ENCODE measurements around the gene HNMT. TPM values are rescaled to one million over a fixed set of nuclear protein-coding genes. Genes with fewer than 3 reads are reported as not detected.
A peak's percentile ranks its signal among the peaks of the same experiment; 100 is the strongest.

Gene HNMT
- total and polyA plus RNA-seq, 2 of the 13 experiments (the other 11 are each of a cell fraction or from before 2014, with no cell fraction given): 279 to 309 TPM

- no TSS peak for BruUV-seq (replicated peaks)
- TF ChIP-seq KAT7 (CRISPR knock-in tag; IDR thresholded peaks at IDR 0.05; ENCODE audit: borderline replicate concordance) (no peak), ZNF781 (CRISPR knock-in tag; IDR thresholded peaks at IDR 0.05; ENCODE audit: borderline replicate concordance, not compliant biosample characterization) (no peak), ZNF784 (CRISPR knock-in tag; IDR thresholded peaks at IDR 0.05; ENCODE audit: borderline replicate concordance) (no peak), KDM6A (CRISPR knock-in tag; IDR thresholded peaks at IDR 0.05; ENCODE audit: low read depth) (no peak), NR3C1 (CRISPR knock-in tag; IDR thresholded peaks at IDR 0.05) (no peak), ZNF430 (CRISPR knock-in tag; IDR thresholded peaks at IDR 0.05) (no peak), ZNF484 (CRISPR knock-in tag; IDR thresholded peaks at IDR 0.05; ENCODE audit: borderline replicate concordance, low read depth) (no peak), SAP130 (CRISPR knock-in tag; IDR thresholded peaks at IDR 0.05; ENCODE audit: low read depth) (no peak), CCAR2 (optimal IDR thresholded peaks at IDR 0.05; ENCODE audit: low read depth, low read length) (no peak), ZNF362 (CRISPR knock-in tag; IDR thresholded peaks at IDR 0.05; ENCODE audit: borderline replicate concordance) (no peak), POLR2A (IDR thresholded peaks at IDR 0.05; ENCODE audit: insufficient read depth in 1 of 2, low read depth in 2 of 2, low read length in 2 of 2) (0 out of 4 replicates have a peak, but pooled peaks of 1 of the 2 experiments have one; percentile 23), NFIC (IDR thresholded peaks at IDR 0.05; ENCODE audit: low read length) (0 out of 2 replicates have a peak, but pooled peaks have one; percentile 21), MZF1 (CRISPR knock-in tag; IDR thresholded peaks at IDR 0.05; ENCODE audit: borderline replicate concordance) (no peak), PAF1 (CRISPR knock-in tag; IDR thresholded peaks at IDR 0.05) (peak; percentile 88; the same call in 1 of the 2 replicates), ZBTB1 (CRISPR knock-in tag; IDR thresholded peaks at IDR 0.05; ENCODE audit: borderline replicate concordance) (no peak)
- TF ChIP-seq, protein P1, sequence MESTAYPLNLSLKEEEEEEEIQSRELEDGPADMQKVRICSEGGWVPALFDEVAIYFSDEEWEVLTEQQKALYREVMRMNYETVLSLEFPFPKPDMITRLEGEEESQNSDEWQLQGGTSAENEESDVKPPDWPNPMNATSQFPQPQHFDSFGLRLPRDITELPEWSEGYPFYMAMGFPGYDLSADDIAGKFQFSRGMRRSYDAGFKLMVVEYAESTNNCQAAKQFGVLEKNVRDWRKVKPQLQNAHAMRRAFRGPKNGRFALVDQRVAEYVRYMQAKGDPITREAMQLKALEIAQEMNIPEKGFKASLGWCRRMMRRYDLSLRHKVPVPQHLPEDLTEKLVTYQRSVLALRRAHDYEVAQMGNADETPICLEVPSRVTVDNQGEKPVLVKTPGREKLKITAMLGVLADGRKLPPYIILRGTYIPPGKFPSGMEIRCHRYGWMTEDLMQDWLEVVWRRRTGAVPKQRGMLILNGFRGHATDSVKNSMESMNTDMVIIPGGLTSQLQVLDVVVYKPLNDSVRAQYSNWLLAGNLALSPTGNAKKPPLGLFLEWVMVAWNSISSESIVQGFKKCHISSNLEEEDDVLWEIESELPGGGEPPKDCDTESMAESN (CRISPR knock-in tag; conservative IDR thresholded peaks at IDR 0.05): no peak
- TF ChIP-seq, protein P2, sequence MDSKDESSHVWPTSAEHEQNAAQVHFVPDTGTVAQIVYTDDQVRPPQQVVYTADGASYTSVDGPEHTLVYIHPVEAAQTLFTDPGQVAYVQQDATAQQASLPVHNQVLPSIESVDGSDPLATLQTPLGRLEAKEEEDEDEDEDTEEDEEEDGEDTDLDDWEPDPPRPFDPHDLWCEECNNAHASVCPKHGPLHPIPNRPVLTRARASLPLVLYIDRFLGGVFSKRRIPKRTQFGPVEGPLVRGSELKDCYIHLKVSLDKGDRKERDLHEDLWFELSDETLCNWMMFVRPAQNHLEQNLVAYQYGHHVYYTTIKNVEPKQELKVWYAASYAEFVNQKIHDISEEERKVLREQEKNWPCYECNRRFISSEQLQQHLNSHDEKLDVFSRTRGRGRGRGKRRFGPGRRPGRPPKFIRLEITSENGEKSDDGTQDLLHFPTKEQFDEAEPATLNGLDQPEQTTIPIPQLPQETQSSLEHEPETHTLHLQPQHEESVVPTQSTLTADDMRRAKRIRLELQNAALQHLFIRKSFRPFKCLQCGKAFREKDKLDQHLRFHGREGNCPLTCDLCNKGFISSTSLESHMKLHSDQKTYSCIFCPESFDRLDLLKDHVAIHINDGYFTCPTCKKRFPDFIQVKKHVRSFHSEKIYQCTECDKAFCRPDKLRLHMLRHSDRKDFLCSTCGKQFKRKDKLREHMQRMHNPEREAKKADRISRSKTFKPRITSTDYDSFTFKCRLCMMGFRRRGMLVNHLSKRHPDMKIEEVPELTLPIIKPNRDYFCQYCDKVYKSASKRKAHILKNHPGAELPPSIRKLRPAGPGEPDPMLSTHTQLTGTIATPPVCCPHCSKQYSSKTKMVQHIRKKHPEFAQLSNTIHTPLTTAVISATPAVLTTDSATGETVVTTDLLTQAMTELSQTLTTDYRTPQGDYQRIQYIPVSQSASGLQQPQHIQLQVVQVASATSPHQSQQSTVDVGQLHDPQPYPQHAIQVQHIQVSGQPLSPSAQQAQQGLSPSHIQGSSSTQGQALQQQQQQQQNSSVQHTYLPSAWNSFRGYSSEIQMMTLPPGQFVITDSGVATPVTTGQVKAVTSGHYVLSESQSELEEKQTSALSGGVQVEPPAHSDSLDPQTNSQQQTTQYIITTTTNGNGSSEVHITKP (CRISPR knock-in tag; IDR thresholded peaks at IDR 0.05; ENCODE audit: low read depth): no peak
Observed at GRCh38 chr2:137998503-137998902, 34.2 kb downstream of the HNMT start.

More at GRCh38 chr2:137998503-137998902, 34.2 kb downstream of the HNMT start:
- no peaks in the 10 kb centered on the region for H3K27me3 ChIP-seq (ENCODE audit: control insufficient read depth in 1 of 2, insufficient read depth in 2 of 2, low read length in 2 of 2)
- no peaks in the 10 kb centered on the region for H3K4me1 ChIP-seq (ENCODE audit: insufficient read depth, low read length)
- DNase-seq (ENCODE audit: low spot score) (no peak), FAIRE-seq (no peak), ATAC-seq (peak; percentile 48)
- in situ Hi-C loops (cut with HindIII; ENCODE audit: extremely low pct_ligation_motif_present, low pct_unique_long_range_greater_than_20kb): no loop called here
- H3K4me2 ChIP-seq (ENCODE audit: low read depth, low read length): no peak overlapping the region
- no peak overlapping the region for H2AFZ ChIP-seq (ENCODE audit: low read length)
- peaks cover 27% of the 10 kb centered on the region for H3K9me3 ChIP-seq (ENCODE audit: low read length)
- ChIA-PET POLR2A (interaction anchor here (1.1 to 1.2 kb wide), 3 partner anchors 18 to 34 kb away, joined by 3 read pairs; partner anchors contain the start of gene HNMT), CTCF (ENCODE audit: low intra/inter-chr PET ratio, low total read pairs) (no interaction called here)
- peaks cover 16 to 42% of the 10 kb centered on the region in 2 experiments for H3K36me3 ChIP-seq (replicated peaks in 1 of 2; ENCODE audit: control insufficient read depth in 1 of 2, insufficient read depth in 2 of 2, low read length in 2 of 2)
- no peak overlapping the region for H3K27ac ChIP-seq (ENCODE audit: extremely low read length, insufficient read depth, low read length)
- no peak overlapping the region for H3K4me3 ChIP-seq (replicated peaks in 1 of 3; ENCODE audit: insufficient read depth in 1 of 3, low read depth in 2 of 3, low read length in 3 of 3)
- H4K20me1 ChIP-seq (ENCODE audit: insufficient read depth, low read length): 0 out of 2 replicates have a peak, but pooled peaks cover 6% of the 10 kb centered on the region
- H3K79me2 ChIP-seq (ENCODE audit: insufficient read depth, low read length): peaks cover 6% of the 10 kb centered on the region
- WGBS (ENCODE audit: low lambda C conversion rate): 89% methylated on average over 1 of the region's 1 CpG
- H3K9ac ChIP-seq (ENCODE audit: insufficient read depth, low read depth, low read length): no peak overlapping the region
- intact Hi-C loops (cut with micrococcal nuclease; ENCODE audit: unreplicated experiment): no loop called here

Measured in HepG2 (cell line).